GM18502 (cell line): ENCODE results near the gene SLIT1.
A peak's percentile ranks its signal among the peaks of the same experiment; 100 is the strongest.

ENCODE experiments used
- ATAC-seq: cut with Tn5 transposase; IDR thresholded peaks from one replicate; pipeline ENCODE4 v1.9.1; 2021; ENCODE audit warnings: mild to moderate bottlenecking; ENCODE audit not compliant: unreplicated experiment, poor library complexity

SLIT1 gene

GRCh38 chr10:96988426-96988825, 197.3 kb downstream of the SLIT1 start:
- ATAC-seq, result no peak

- ATAC-seq, result no peak
Measured at GRCh38 chr10:96987842-96988175, 197.9 kb downstream of the SLIT1 start.

- no peak for ATAC-seq
Measured at GRCh38 chr10:96987141-96987841, 198.5 kb downstream of the SLIT1 start.

- no peak for ATAC-seq
Measured at GRCh38 chr10:96986200-96986856, 199.4 kb downstream of the SLIT1 start.

- ATAC-seq, result peak; percentile 76
Measured at GRCh38 chr10:96984541-96985131, 201.1 kb downstream of the SLIT1 start.

DNA sequence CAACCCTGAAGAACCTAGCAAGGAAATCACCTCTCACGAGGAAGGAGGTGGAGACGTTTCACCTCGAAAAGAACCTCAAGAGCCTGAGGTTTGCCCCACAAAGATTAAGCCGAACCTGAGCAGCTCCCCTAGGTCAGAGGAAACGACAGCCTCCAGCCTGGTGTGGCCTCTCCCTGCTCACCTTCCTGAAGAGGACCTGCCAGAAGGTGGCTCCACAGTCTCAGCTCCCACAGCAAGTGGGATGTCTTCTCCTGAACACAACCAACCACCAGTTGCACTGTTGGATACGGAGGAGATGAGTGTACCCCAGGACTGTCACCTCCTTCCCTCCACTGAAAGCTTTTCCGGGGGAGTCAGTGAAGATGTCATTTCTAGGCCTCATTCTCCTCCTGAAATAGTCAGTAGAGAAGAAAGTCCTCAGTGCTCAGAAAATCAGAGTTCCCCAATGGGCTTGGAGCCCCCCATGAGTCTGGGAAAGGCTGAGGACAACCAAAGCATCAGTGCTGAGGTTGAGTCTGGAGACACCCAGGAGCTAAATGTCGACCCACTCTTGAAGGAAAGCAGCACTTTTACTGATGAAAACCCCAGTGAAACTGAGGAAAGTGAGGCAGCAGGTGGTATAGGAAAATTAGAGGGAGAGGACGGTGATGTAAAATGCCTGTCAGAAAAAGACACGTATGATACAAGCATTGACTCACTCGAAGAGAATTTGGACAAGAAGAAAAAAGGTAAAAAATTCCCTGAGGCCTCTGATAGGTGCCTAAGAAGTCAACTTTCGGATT, 203.4 kb downstream of the SLIT1 start:
- no peak for ATAC-seq

GRCh38 chr10:96978621-96979154, 207.1 kb downstream of the SLIT1 start:
- ATAC-seq, result peak; percentile 71

- no peak for ATAC-seq
Measured at GRCh38 chr10:96975136-96975535, 210.6 kb downstream of the SLIT1 start.

- ATAC-seq, result no peak
Measured at GRCh38 chr10:96973809-96974747, 211.7 kb downstream of the SLIT1 start.

- no peak for ATAC-seq
Measured at GRCh38 chr10:96972264-96972663, 213.5 kb downstream of the SLIT1 start.

GRCh38 chr10:96971324-96971723, 214.4 kb downstream of the SLIT1 start:
- no peak for ATAC-seq

DNA sequence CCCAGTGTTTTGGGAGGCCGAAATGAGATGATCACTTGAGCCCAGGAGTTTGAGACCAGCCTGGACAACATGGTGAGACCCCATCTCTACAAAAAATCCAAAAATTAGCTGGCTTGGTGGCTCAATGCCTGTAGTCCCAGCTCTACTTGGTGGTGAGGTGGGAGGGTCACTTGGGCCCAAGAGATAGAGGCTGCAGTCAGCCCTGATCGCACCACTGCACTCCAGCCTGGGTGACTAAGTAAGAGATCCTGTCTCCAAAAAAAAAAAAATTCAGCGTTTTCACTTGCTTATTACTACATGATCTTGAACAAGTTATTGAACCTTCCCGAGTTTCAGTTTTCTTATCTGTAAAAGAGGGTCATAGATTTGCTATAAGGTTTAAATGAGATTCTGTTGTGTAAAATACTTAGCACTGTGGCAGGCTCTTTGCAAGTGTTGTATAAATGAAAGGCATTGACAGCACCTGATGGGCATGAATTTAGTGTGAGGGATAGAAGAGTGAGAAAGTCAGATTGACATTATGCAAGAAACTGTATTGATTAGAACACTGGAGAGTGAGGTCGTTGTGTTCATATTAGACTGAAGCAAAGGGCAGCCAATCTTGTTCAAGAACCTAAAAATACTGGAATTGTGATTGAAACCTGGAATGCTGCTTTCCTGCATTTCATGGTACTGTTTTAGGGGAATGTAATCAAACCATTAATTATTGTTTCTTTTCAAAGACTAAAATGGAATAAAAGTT, 216.9 kb downstream of the SLIT1 start:
- ATAC-seq, result no peak

- no peak for ATAC-seq
Measured at GRCh38 chr10:96967847-96968246, 217.9 kb downstream of the SLIT1 start.

- no peak for ATAC-seq
Measured at GRCh38 chr10:96964131-96964530, 221.6 kb downstream of the SLIT1 start.

DNA sequence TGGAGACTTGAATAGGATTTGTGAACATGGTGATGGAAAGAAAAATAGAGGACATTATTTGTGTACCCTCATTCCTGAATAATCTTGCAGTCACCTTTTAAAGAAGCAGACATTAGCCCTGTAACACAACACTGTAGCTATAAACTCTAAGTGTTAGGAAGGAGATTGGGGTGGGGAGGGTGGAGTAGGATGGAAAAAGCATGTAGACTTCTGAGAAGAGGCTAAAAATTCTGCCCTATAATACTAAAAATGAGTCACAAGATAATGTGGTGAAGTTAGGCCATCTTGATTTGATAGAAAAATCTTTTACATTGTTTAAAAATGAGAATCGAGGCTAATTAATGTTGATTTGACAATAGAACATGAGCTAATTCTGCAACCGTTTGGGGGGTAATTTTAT, 224.9 kb downstream of the SLIT1 start:
- no peak for ATAC-seq

DNA sequence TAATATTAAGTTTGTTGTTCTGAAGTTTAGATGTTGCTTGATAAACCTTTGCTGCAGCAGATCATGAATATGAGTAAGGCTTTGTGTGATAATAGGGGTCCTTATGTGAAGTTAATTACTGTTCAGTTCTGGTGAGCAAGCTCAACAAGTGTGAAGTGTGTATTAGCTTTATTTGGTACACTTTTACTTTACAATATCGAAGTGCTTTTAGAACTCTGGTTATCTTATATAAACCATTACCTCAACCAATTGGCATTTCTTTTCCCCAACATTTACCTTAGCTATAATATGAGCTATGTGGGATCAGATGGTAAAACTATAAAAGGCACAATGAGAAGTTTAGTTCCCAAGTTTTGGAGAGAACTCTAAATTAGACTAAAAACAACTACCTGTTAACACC, 226.0 kb downstream of the SLIT1 start:
- no peak for ATAC-seq

- ATAC-seq, result no peak
Measured at GRCh38 chr10:96958071-96958470, 227.7 kb downstream of the SLIT1 start.

DNA sequence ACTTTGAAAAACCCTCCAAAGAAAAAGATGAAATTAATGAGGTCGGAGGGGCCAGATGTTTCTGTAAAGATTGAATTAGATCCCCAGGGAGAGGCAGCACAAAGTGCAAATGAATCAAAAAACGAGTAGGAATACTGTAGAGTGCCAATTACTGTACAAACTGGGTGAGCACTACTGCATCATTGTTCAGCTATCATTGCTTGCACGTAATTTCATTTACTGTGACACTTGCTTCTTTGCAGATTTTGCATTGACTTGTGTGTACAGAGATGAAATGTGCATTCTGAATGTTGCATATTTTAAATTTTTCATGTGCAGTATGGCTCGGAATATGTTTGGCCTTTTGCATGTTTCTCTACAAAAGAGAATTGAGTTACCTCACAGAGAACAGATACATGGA, 230.0 kb downstream of the SLIT1 start:
- no peak for ATAC-seq

- no peak for ATAC-seq
Measured at GRCh38 chr10:96951954-96952353, 233.8 kb downstream of the SLIT1 start.
